Measurements from ENCODE around the gene HDAC10. TPM values are rescaled to one million over a fixed set of nuclear protein-coding genes. Genes with fewer than 3 reads are reported as not detected.

Gene HDAC10
- total RNA-seq, 1 donor from 2014 or later, result 12.7 TPM

DNA sequence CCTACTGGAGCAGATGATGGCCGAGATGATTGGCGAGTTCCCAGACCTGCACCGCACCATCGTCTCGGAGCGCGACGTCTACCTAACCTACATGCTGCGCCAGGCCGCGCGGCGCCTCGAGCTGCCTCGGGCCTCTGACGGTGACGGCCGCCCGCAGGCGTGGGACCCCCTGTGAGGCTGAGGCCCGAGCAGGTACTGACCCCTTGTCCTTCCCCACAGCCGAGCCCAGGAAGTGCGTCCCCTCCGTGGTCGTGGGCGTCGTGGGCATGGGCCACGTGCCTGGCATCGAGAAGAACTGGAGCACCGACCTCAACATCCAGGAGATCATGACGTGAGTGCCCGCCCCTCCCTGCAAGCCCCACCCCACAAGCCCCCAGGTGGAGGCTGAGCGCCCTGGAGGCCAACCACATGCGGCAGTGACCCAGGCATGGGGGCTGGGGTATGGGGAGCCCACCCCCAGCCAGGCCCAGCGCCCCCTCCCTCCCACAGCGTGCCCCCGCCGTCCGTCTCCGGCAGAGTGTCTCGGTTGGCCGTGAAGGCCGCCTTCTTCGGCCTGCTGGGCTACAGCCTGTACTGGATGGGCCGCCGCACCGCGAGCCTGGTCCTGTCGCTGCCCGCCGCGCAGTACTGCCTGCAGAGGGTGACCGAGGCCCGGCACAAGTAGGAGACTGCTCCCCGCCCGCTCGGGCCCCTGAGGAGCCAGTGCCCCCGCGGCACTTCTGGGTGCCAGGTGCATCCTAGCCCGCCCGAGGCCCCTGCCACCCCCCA is 53.0 kb downstream of the HDAC10 start:
- DNase-seq, result no peak
- intact Hi-C loops (cut with micrococcal nuclease), result no loop called here
- ATAC-seq, result no peak

- no peak for ATAC-seq
- intact Hi-C loops (cut with micrococcal nuclease), result no loop called here
- DNase-seq, result no peak
Measured at GRCh38 chr22:50197000-50197800, 53.9 kb downstream of the HDAC10 start.

- ATAC-seq, result no peak
- DNase-seq, result no peak
- intact Hi-C loops (cut with micrococcal nuclease), result no loop called here
Measured at GRCh38 chr22:50196256-50196655, 54.8 kb downstream of the HDAC10 start.

Other genes with a start within 250 kb of the HDAC10 start
- not detected for gene IL17REL, start 238.5 kb downstream of the HDAC10 start, total RNA-seq
- not detected for gene TTLL8, start 193.0 kb downstream of the HDAC10 start, total RNA-seq
- 0.10 TPM for gene MLC1, start 165.8 kb downstream of the HDAC10 start, total RNA-seq
- gene MOV10L1, start 161.3 kb downstream of the HDAC10 start, total RNA-seq, result 0.22 TPM
- 0.40 TPM for gene PANX2, start 80.5 kb downstream of the HDAC10 start, total RNA-seq
- gene TRABD, start 65.4 kb downstream of the HDAC10 start, total RNA-seq, result 23.8 TPM
- gene SELENOO, start 50.3 kb downstream of the HDAC10 start, total RNA-seq, result 14.5 TPM
- 18.4 TPM for gene TUBGCP6, start 6.2 kb downstream of the HDAC10 start, total RNA-seq
- 15.8 TPM for gene MAPK12, start 10.4 kb upstream of the HDAC10 start, total RNA-seq
- gene MAPK11, start 19.1 kb upstream of the HDAC10 start, total RNA-seq, result 9.1 TPM
- gene PLXNB2, start 56.4 kb upstream of the HDAC10 start, total RNA-seq, result 81.7 TPM
- gene DENND6B, start 75.7 kb upstream of the HDAC10 start, total RNA-seq, result 1.4 TPM
- gene PPP6R2, start 92.1 kb upstream of the HDAC10 start, total RNA-seq, result 44.3 TPM
- 55.5 TPM for gene SBF1, start 223.8 kb upstream of the HDAC10 start, total RNA-seq
- gene ADM2, start 230.3 kb upstream of the HDAC10 start, total RNA-seq, result not detected
- not detected for gene MIOX, start 235.6 kb upstream of the HDAC10 start, total RNA-seq

All from left ventricle myocardium superior (tissue), 1 donor.